H9 (cell line): ENCODE results near the gene CFAP97D2. TPM values are rescaled to one million over a fixed set of nuclear protein-coding genes. Genes with fewer than 3 reads are reported as not detected.

Source experiments
- DNase-seq: peaks from one replicate; pipeline ENCODE4 v3.0.0-alpha.2; 2017
- H2AFZ ChIP-seq: one replicate; pipeline ENCODE4 v1.6.1; 2013; ENCODE audit warnings: mild to moderate bottlenecking, low read length, control low read depth, moderate library complexity
- H2AK5ac ChIP-seq: 2 replicates; pipeline ENCODE4 v1.6.1; 2013; ENCODE audit warnings: low read length, control low read depth, mixed read lengths; ENCODE audit not compliant: insufficient read length
- H2BK120ac ChIP-seq: one replicate; pipeline ENCODE4 v1.6.1; 2013; ENCODE audit warnings: low read depth, mild to moderate bottlenecking, low read length, control low read depth, inconsistent platforms; ENCODE audit not compliant: poor library complexity, severe bottlenecking
- H2BK12ac ChIP-seq: 2 replicates; pipeline ENCODE4 v1.6.1; 2013; ENCODE audit warnings: low read length, control low read depth, mixed read lengths, low read depth; ENCODE audit not compliant: insufficient read length
- H2BK15ac ChIP-seq: 2 replicates; pipeline ENCODE4 v1.6.1; 2013; ENCODE audit warnings: low read depth, low read length, control low read depth
- H2BK20ac ChIP-seq: one replicate; pipeline ENCODE4 v1.6.1; 2013; ENCODE audit warnings: low read depth, mild to moderate bottlenecking, low read length, control low read depth, inconsistent platforms; ENCODE audit not compliant: poor library complexity, severe bottlenecking
- H2BK5ac ChIP-seq: 2 replicates; pipeline ENCODE4 v1.6.1; 2013; ENCODE audit warnings: low read length, control low read depth, mixed read lengths; ENCODE audit not compliant: insufficient read length
- H3K14ac ChIP-seq: 2 replicates; pipeline ENCODE4 v1.6.1; 2013; ENCODE audit warnings: low read length, control low read depth; ENCODE audit not compliant: insufficient read depth
- H3K18ac ChIP-seq: 2 replicates; pipeline ENCODE4 v1.6.1; 2013; ENCODE audit warnings: low read depth, mild to moderate bottlenecking, mixed read lengths, low read length, control low read depth; ENCODE audit not compliant: insufficient read length
- H3K23ac ChIP-seq: 2 replicates; pipeline ENCODE4 v1.6.1; 2013; ENCODE audit warnings: low read length, control low read depth, mixed read lengths, low read depth; ENCODE audit not compliant: insufficient read length
- H3K23me2 ChIP-seq: 2 replicates; pipeline ENCODE4 v1.6.1; 2013; ENCODE audit warnings: low read depth, mild to moderate bottlenecking, mixed read lengths, low read length, control low read depth; ENCODE audit not compliant: insufficient read length, poor library complexity, severe bottlenecking
- H3K27ac ChIP-seq: 2 replicates; pipeline ENCODE4 v1.5.1; 2013; ENCODE audit warnings: low read length, control low read depth, mixed read lengths, low read depth; ENCODE audit not compliant: insufficient read length
- H3K27me3 ChIP-seq: 2 replicates; pipeline ENCODE4 v1.6.1; 2013; ENCODE audit warnings: low read length, control low read depth, inconsistent platforms; ENCODE audit not compliant: insufficient read depth
- H3K4ac ChIP-seq: 2 replicates; pipeline ENCODE4 v1.6.1; 2013; ENCODE audit warnings: low read depth, mild to moderate bottlenecking, control low read depth, inconsistent platforms, low read length, moderate library complexity
- H3K4me1 ChIP-seq: 2 replicates; pipeline ENCODE4 v1.6.1; 2013; ENCODE audit warnings: low read length, control low read depth, inconsistent platforms; ENCODE audit not compliant: insufficient read depth
- H3K4me2 ChIP-seq: 2 replicates; pipeline ENCODE4 v1.6.1; 2013; ENCODE audit warnings: low read length, control low read depth, mixed read lengths; ENCODE audit not compliant: insufficient read length, insufficient read depth
- H3K56ac ChIP-seq: 2 replicates; pipeline ENCODE4 v1.6.1; 2013; ENCODE audit warnings: low read depth, mild to moderate bottlenecking, mixed read lengths, low read length, control low read depth; ENCODE audit not compliant: insufficient read length
- H3K79me1 ChIP-seq: 2 replicates; pipeline ENCODE4 v1.6.1; 2013; ENCODE audit warnings: low read depth, mild to moderate bottlenecking, moderate library complexity, low read length, control low read depth, inconsistent platforms; ENCODE audit not compliant: insufficient read depth, poor library complexity, severe bottlenecking
- H3K79me2 ChIP-seq: 2 replicates; pipeline ENCODE4 v1.6.1; 2013; ENCODE audit warnings: low read length, control low read depth, inconsistent platforms; ENCODE audit not compliant: insufficient read depth
- H3K9ac ChIP-seq: 2 replicates; pipeline ENCODE4 v1.6.1; 2013; ENCODE audit warnings: low read length, control low read depth, mixed read lengths; ENCODE audit not compliant: insufficient read length; ENCODE audit errors: extremely low read depth
- H3K9me3 ChIP-seq: one replicate; pipeline ENCODE4 v1.6.1; 2013; ENCODE audit warnings: low read depth, low read length, inconsistent platforms; ENCODE audit not compliant: control insufficient read depth
- H3T11ph ChIP-seq: one replicate; pipeline ENCODE4 v1.6.1; 2013; ENCODE audit warnings: mild to moderate bottlenecking, low read length, control low read depth, inconsistent platforms
- H4K20me1 ChIP-seq: one replicate; pipeline ENCODE4 v1.6.1; 2013; ENCODE audit not compliant: control insufficient read depth, insufficient read length, insufficient read depth
- H4K5ac ChIP-seq: 2 replicates; pipeline ENCODE4 v1.6.1; 2013; ENCODE audit warnings: low read depth, mild to moderate bottlenecking, mixed read lengths, low read length, control low read depth; ENCODE audit not compliant: insufficient read length
- H4K8ac ChIP-seq: replicated peaks from 2 replicates; pipeline ENCODE4 v1.6.1; 2013; ENCODE audit warnings: low read length, control low read depth, mixed read lengths, low read depth; ENCODE audit not compliant: insufficient read length
- H4K91ac ChIP-seq: 2 replicates; pipeline ENCODE4 v1.6.1; 2013; ENCODE audit warnings: low read depth, mild to moderate bottlenecking, moderate library complexity, mixed read lengths, low read length, control low read depth; ENCODE audit not compliant: insufficient read length
- H3K27ac Mint-ChIP-seq, 3 experiments: 2 replicates in 2 of 3; 3 replicates in 1 of 3; pipeline ENCODE4 v1.8.0; 2020 to 2021; ENCODE audit warnings: mixed read lengths in 3 of 3, mild to moderate bottlenecking in 1 of 3, moderate library complexity in 1 of 3
- H3K27me3 Mint-ChIP-seq: 2 replicates; pipeline ENCODE4 v1.8.0; 2021; ENCODE audit warnings: low read depth, mild to moderate bottlenecking, moderate library complexity, mixed read lengths
- H3K36me3 Mint-ChIP-seq, 3 experiments: 2 replicates in 2 of 3; 3 replicates in 1 of 3; pipeline ENCODE4 v1.8.0; 2020 to 2021; ENCODE audit warnings: low read depth in 3 of 3, mixed read lengths in 3 of 3; ENCODE audit not compliant: insufficient read depth in 1 of 3
- H3K4me1 Mint-ChIP-seq, 2 experiments: 2 replicates each; pipeline ENCODE4 v1.8.0; 2020; ENCODE audit warnings: mixed read lengths in 2 of 2
- H3K4me3 Mint-ChIP-seq, 2 experiments: 2 replicates in 1 of 2; 3 replicates in 1 of 2; pipeline ENCODE4 v1.8.0; 2020 to 2021; ENCODE audit warnings: mild to moderate bottlenecking in 2 of 2, mixed read lengths in 2 of 2, moderate library complexity in 1 of 2
- H3K9me3 Mint-ChIP-seq, 2 experiments: 2 replicates in 1 of 2; 3 replicates in 1 of 2; pipeline ENCODE4 v1.8.0; 2020; ENCODE audit warnings: mild to moderate bottlenecking in 2 of 2, mixed read lengths in 2 of 2, moderate library complexity in 1 of 2
- CTCF ChIP-seq: fragments of 200-600 bp; sonication (generic); conservative IDR thresholded peaks from 3 replicates; pipeline ENCODE4 v1.8.0; 2021; ENCODE audit warnings: antibody characterized with exemption, mild to moderate bottlenecking
- WGBS: extraction: QIAGEN DNeasy Blood & Tissue Kit; methylation state at CpG from one replicate; pipeline ENCODE4 v1.1.7; 2013; ENCODE audit warnings: missing lambda C conversion rate, low lambda C conversion rate, mixed read lengths; ENCODE audit not compliant: insufficient read length; ENCODE audit errors: extremely low coverage; 5-methylcytosine and 5-hydroxymethylcytosine counted together
- total RNA-seq: library from RNA; stranded (reverse); gene quantifications from 2 replicates; pipeline ENCODE4 v1.2.1, GENCODE V29; 2021

CFAP97D2 gene
- total RNA-seq, 1 experiment from 2014 or later: not detected

- H2BK12ac ChIP-seq: no peak overlapping the region
- H3K18ac ChIP-seq: no peak overlapping the region
These were observed 5.3 kb upstream of the CFAP97D2 start for GRCh38 chr13:114173745-114174144.

More at GRCh38 chr13:114173745-114174144, 5.3 kb upstream of the CFAP97D2 start:
- Histone ChIP-seq H4K5ac (no peak overlapping the region), H3K79me2 (no peaks in the 10 kb centered on the region), H2BK5ac (no peak overlapping the region), H3K56ac (no peak overlapping the region), H3K4me1 (no peaks in the 10 kb centered on the region), H4K91ac (no peak overlapping the region), H4K20me1 (no peaks in the 10 kb centered on the region), H3K4ac (no peak overlapping the region), H2BK20ac (no peak overlapping the region), H3K4me2 (no peak overlapping the region), H2AFZ (no peak overlapping the region), H2BK15ac (no peak overlapping the region), H3K23ac (no peak overlapping the region), H3K9me3 (no peaks in the 10 kb centered on the region), H3K9ac (no peak overlapping the region), H3T11ph (no peak overlapping the region), H3K79me1 (no peaks in the 10 kb centered on the region), H3K27me3 (no peaks in the 10 kb centered on the region), H4K8ac (no peak overlapping the region), H3K23me2 (no peaks in the 10 kb centered on the region), H2BK120ac (no peak overlapping the region), H3K14ac (no peak overlapping the region), H3K27ac (no peak overlapping the region), H2AK5ac (no peak overlapping the region)
- Mint-ChIP-seq H3K4me1 (peaks cover 1 to 2% of the 10 kb centered on the region in 2 experiments; a peak in 3 of 4 replicates), H3K36me3 (peaks cover 0 to 4% (median 0%) of the 10 kb centered on the region in 3 experiments; a peak in 1 of 7 replicates), H3K27ac (no peak overlapping the region), H3K9me3 (peaks cover 3 to 7% of the 10 kb centered on the region in 2 experiments; a peak in 3 of 5 replicates), H3K27me3 (peaks cover 9% of the 10 kb centered on the region), H3K4me3 (no peak overlapping the region)
- TF ChIP-seq CTCF: no peak
- WGBS: no CpG with 5 or more reads among the region's 1 CpG
- DNase-seq: no peak
